Erythroblast (primary cell): ENCODE results near the gene DMRT3.

Experiments
- GATA1 ChIP-seq: IDR thresholded peaks from 2 replicates; pipeline ENCODE4 v1.6.1; 2011; ENCODE audit warnings: low read depth, mild to moderate bottlenecking, control low read depth, low read length, moderate library complexity
- POLR2A ChIP-seq: IDR thresholded peaks from 2 replicates; pipeline ENCODE4 v1.6.1; 2011; ENCODE audit warnings: mild to moderate bottlenecking, low read length

DNA sequence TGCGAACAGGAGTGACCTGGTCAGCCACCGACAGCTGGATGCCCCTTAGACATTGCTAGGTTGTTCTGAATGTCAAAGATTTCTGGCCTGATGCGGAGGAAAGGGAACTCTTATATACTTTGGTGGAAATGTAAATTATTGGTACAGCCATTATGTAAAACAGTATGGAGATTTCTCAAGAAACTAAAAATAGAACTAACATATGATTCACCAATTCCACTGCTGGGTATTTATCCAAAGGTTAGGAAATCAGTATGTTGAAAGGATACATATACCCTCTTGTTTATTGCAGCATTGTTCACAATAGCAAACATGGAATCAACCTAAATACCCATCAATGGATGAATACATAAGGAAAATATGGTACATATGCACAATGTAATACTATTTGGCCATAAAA is 31.8 kb downstream of the DMRT3 start:
- no peak for TF ChIP-seq POLR2A
- no peak for TF ChIP-seq GATA1
